Measurements from ENCODE around the gene ACTBL2.
"Not testable (repeated sequence)": the region's sequence is repeated elsewhere in the genome, so short reads cannot be mapped to it uniquely, and the experiment has no call there.

The ACTBL2 gene

GRCh38 chr5:57494104-57495098 is 11.8 kb upstream of the ACTBL2 start:
- no peak for DNase-seq

GRCh38 chr5:57493034-57493433 is 10.4 kb upstream of the ACTBL2 start:
- DNase-seq = no peak

GRCh38 chr5:57492632-57493031 is 10.0 kb upstream of the ACTBL2 start:
- no peak for DNase-seq

GRCh38 chr5:57491369-57491965 is 8.9 kb upstream of the ACTBL2 start:
- DNase-seq = no peak

GRCh38 chr5:57488215-57488955 is 5.8 kb upstream of the ACTBL2 start:
- DNase-seq = no peak

- DNase-seq = no peak
Measured at GRCh38 chr5:57486027-57486602, 3.5 kb upstream of the ACTBL2 start.

GRCh38 chr5:57478826-57479225 is 3.8 kb downstream of the ACTBL2 start:
- no peak for DNase-seq

GRCh38 chr5:57476601-57477056 is 6.0 kb downstream of the ACTBL2 start:
- DNase-seq = no peak

- no peak for DNase-seq
Measured at GRCh38 chr5:57470339-57470738, 12.3 kb downstream of the ACTBL2 start.

GRCh38 chr5:57468481-57469163 is 14.0 kb downstream of the ACTBL2 start:
- DNase-seq = no peak

GRCh38 chr5:57466544-57466943 is 16.1 kb downstream of the ACTBL2 start:
- DNase-seq = no peak

GRCh38 chr5:57460056-57460455 is 22.6 kb downstream of the ACTBL2 start:
- DNase-seq = not testable (repeated sequence)

GRCh38 chr5:57458443-57458842 is 24.2 kb downstream of the ACTBL2 start:
- DNase-seq = no peak

GRCh38 chr5:57456531-57457135 is 26.0 kb downstream of the ACTBL2 start:
- no peak for DNase-seq

- no peak for DNase-seq
Measured at GRCh38 chr5:57455511-57456455, 26.8 kb downstream of the ACTBL2 start.

- DNase-seq = no peak
Measured at GRCh38 chr5:57454896-57455295, 27.7 kb downstream of the ACTBL2 start.

GRCh38 chr5:57453728-57454127 is 28.9 kb downstream of the ACTBL2 start:
- DNase-seq = no peak

- no peak for DNase-seq
Measured at GRCh38 chr5:57452885-57453284, 29.7 kb downstream of the ACTBL2 start.

- no peak for DNase-seq
Measured at GRCh38 chr5:57450991-57451876, 31.4 kb downstream of the ACTBL2 start.

GRCh38 chr5:57448751-57449150 is 33.9 kb downstream of the ACTBL2 start:
- DNase-seq = no peak

All from CD4-positive, alpha-beta T cell treated with Interleukin-15 for 1 hour (primary cell).